Measurements from ENCODE around the gene TMEM203.

Gene TMEM203

DNA sequence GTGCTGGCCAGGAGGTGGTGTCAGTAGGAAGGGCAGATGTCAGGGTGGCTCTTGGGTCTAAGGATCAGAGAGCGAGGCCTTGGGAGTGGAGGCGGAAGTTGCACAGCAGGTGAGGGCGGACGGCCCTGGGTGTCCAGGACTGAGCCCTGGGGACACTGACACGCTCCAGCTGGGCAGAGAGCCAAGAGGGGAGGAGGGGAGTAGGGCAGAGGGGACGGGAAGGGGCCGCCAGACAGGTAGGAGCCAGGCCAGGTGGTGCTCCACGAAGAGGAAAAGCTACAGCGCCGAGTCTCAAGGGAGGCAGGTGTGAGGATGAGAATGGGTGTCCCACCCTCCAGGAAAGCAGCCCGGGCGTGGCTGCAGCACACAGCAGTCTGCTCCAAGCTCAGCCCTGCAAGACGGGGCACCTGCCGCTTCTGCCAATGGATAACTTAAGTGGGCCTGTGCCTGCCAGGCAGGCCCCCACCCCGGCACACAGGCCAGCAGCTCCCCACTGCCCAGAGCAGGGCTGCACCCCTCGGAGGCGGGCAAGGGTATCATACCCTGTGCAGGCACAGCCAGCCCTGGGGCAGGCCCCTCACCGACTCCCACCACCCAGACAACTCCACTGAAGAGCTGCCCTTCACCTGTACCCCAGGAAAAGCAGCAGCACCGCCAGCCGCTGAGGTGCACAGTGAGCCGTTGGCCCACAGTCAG lies 9.8 kb downstream of the TMEM203 start:
- no peak for DNase-seq (ENCODE audit: low read depth)
- TF ChIP-seq, protein P1, sequence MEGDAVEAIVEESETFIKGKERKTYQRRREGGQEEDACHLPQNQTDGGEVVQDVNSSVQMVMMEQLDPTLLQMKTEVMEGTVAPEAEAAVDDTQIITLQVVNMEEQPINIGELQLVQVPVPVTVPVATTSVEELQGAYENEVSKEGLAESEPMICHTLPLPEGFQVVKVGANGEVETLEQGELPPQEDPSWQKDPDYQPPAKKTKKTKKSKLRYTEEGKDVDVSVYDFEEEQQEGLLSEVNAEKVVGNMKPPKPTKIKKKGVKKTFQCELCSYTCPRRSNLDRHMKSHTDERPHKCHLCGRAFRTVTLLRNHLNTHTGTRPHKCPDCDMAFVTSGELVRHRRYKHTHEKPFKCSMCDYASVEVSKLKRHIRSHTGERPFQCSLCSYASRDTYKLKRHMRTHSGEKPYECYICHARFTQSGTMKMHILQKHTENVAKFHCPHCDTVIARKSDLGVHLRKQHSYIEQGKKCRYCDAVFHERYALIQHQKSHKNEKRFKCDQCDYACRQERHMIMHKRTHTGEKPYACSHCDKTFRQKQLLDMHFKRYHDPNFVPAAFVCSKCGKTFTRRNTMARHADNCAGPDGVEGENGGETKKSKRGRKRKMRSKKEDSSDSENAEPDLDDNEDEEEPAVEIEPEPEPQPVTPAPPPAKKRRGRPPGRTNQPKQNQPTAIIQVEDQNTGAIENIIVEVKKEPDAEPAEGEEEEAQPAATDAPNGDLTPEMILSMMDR (IDR thresholded peaks at IDR 0.05; ENCODE audit: low read length, missing control alignments), result no peak
- H3K4me3 ChIP-seq (replicated peaks; ENCODE audit: low read depth, low read length), result no peak overlapping the region

DNA sequence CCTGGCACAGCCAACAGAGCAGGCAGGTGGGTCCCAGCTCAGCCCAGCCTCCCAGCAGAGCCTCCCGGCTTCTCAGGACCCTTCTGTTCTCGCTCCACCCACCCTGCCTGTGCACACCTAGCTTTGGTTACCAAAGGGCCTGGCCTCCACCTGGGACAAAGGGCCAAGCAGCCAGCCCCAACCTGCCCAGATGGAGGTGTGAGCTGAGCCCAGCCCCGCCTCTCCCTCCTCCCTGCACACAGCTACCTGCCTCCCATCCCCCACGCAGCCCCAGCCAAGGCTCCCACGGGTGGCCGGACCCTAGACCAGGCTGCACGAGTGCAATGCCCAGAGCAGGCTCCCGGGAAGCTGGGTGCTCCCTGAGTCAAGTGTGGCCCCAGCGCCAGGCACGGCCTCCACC lies 10.5 kb downstream of the TMEM203 start:
- no peak for DNase-seq (ENCODE audit: low read depth)
- TF ChIP-seq, protein P1 (IDR thresholded peaks at IDR 0.05; ENCODE audit: low read length, missing control alignments), result no peak
- H3K4me3 ChIP-seq (replicated peaks; ENCODE audit: low read depth, low read length), result no peak overlapping the region

DNA sequence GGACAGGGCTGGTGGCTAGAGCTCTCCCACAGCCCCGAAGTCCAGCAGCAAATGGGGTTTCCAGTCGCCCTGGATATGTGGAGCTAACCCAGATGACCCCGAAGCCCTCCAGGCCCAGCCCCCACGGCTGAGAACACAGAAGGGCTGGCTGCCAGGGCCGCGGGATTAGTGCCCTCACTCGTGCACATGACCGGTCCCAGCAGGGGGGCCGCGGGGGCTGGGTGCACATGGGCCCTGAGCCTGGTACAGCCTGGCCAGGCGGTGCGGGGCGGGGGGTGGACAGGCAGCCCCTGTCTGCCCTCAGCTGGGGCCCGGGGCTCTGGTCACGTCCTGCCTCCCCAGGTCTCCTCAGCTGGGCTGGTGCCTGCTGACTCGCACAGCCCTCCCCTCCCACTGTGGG lies 11.1 kb downstream of the TMEM203 start:
- no peak for DNase-seq (ENCODE audit: low read depth)
- no peak overlapping the region for H3K4me3 ChIP-seq (replicated peaks; ENCODE audit: low read depth, low read length)
- TF ChIP-seq, protein P1 (IDR thresholded peaks at IDR 0.05; ENCODE audit: low read length, missing control alignments), result no peak

DNA sequence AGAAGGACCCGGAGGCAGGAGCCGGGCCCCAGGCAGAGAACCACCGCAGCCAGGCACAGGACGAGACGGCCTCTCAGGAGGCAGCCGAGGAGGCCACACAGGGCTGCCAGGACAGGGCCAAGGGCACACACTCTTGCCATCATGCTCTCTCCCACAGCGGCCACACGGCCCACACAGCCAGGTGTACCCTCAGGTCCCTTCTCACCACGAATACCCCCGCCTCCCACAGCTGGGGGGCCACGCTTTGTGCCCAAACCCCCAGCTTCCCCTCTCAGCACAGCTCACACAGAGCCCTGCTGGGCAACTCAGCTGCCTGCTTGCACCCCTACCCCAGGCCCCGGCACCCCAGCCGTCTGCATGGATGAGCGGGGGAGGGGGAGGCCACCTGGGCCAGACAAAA lies 11.7 kb downstream of the TMEM203 start:
- TF ChIP-seq, protein P1 (IDR thresholded peaks at IDR 0.05; ENCODE audit: low read length, missing control alignments), result no peak
- DNase-seq (ENCODE audit: low read depth), result no peak
- H3K4me3 ChIP-seq (replicated peaks; ENCODE audit: low read depth, low read length), result no peak overlapping the region

DNA sequence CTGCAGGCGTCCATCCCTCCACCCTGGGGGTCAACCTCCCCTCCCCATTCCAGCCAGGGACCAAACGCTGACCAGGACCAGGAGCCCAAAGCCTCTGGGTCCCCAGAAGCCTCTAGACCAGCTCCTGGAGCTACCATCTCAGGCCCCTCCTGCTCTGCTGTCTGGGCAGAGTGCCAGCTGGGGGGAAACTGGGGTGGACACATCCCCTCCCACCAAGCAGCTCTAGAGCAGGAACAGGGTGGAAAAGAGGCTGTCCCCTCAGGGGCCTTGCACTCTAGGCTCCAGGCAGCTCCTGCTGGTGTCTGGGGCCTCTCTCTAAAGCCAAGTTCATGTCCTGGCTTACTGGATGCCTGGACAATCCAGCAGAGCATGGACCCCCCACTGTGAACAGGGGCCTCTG lies 12.6 kb downstream of the TMEM203 start:
- TF ChIP-seq, protein P1 (IDR thresholded peaks at IDR 0.05; ENCODE audit: low read length, missing control alignments), result no peak
- H3K4me3 ChIP-seq (replicated peaks; ENCODE audit: low read depth, low read length), result no peak overlapping the region
- DNase-seq (ENCODE audit: low read depth), result no peak

DNA sequence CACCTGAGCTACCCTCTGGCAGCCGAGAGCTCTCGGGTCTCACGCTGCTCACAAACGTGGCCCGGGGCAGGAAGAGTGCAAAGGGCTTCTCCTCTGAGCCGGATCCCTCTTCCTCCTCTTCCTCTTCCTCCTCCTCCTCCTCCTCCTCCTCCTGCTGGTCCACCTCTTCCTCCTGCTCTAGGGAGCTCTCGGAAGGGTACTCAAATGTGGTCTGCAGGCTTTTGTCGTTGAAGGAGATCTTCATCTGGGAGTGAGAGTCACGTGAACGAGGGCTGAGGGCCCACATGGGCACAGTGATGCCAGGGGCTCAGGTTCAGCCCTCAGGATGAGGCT lies 13.0 kb downstream of the TMEM203 start:
- TF ChIP-seq, protein P1 (IDR thresholded peaks at IDR 0.05; ENCODE audit: low read length, missing control alignments), result no peak
- no peak overlapping the region for H3K4me3 ChIP-seq (replicated peaks; ENCODE audit: low read depth, low read length)
- no peak for DNase-seq (ENCODE audit: low read depth)
